T-cell (primary cell): ENCODE measurements around the gene ANLN. TPM values are rescaled to one million over a fixed set of nuclear protein-coding genes. Genes with fewer than 3 reads are reported as not detected.

Experiments used
- ATAC-seq, 4 experiments: fragments of 200-7000 bp in 3 of 4; fragments of 150-1000 bp in 1 of 4; cut with Tn5 transposase; replicated peaks in 1 of 4; 1 replicate in 3 of 4; 2 replicates in 1 of 4; pipeline ENCODE4 v1.10.0; 2021; ENCODE audit warnings: moderate library complexity in 3 of 4, mild to moderate bottlenecking in 2 of 4, moderate number of reproducible peaks in 1 of 4
- CTCF ChIA-PET, 2 donors: fragments of 300-600 bp; sonication (Branson Sonifier 250); formaldehyde crosslinking; loops; one replicate each; lab custom pipeline; 2022; ENCODE audit warnings: antibody characterized with exemption in 2 of 2; lab: Charles Lee
- POLR2A ChIA-PET, 2 donors: fragments of 300-600 bp; sonication (Branson Sonifier 250); formaldehyde crosslinking; loops; one replicate each; lab custom pipeline; 2022; ENCODE audit warnings: antibody characterized with exemption in 2 of 2; lab: Charles Lee
- DNase-seq, 35 experiments: peaks; one replicate each; pipeline versions ENCODE4 v3.0.0 to v3.0.0-alpha.2; 2013 to 2023
- H3K27ac ChIP-seq: one replicate; pipeline ENCODE4 v1.5.1; 2013; ENCODE audit warnings: low read length
- H3K27me3 ChIP-seq, 2 experiments: replicated peaks in 1 of 2; 1 replicate in 1 of 2; 2 replicates in 1 of 2; pipeline versions ENCODE4 v1.6.1 to v1.7.0; 2013; ENCODE audit warnings: low read length in 1 of 2, mixed read lengths in 1 of 2; ENCODE audit not compliant: control insufficient read depth in 2 of 2, insufficient read depth in 2 of 2; ENCODE audit errors: extremely low read depth in 1 of 2
- H3K36me3 ChIP-seq, 2 donors: 1 replicate in 1 of 2; 2 replicates in 1 of 2; pipeline versions ENCODE4 v1.6.1 to v1.7.0; 2013; ENCODE audit warnings: low read length in 1 of 2; ENCODE audit not compliant: control insufficient read depth in 2 of 2, insufficient read depth in 1 of 2; ENCODE audit errors: extremely low read depth in 1 of 2
- H3K4me1 ChIP-seq, 2 experiments: 1 replicate in 1 of 2; 2 replicates in 1 of 2; pipeline versions ENCODE4 v1.6.1 to v1.7.0; 2013; ENCODE audit warnings: low read length in 2 of 2, mixed read lengths in 1 of 2; ENCODE audit not compliant: insufficient read depth in 2 of 2, control insufficient read depth in 1 of 2; ENCODE audit errors: extremely low read depth in 1 of 2
- H3K4me3 ChIP-seq, 2 donors: 1 replicate in 1 of 2; 2 replicates in 1 of 2; pipeline versions ENCODE4 v1.5.1 to v1.7.0; 2013; ENCODE audit warnings: mild to moderate bottlenecking in 2 of 2, low read length in 1 of 2, moderate library complexity in 1 of 2; ENCODE audit not compliant: control insufficient read depth in 1 of 2; ENCODE audit errors: extremely low read depth in 1 of 2
- H3K9me3 ChIP-seq: 2 replicates; pipeline ENCODE4 v1.7.0; 2013
- H3K27ac Mint-ChIP-seq, 2 donors: one replicate each; pipeline ENCODE4 v1.8.0; 2020 to 2021; ENCODE audit warnings: mild to moderate bottlenecking in 2 of 2, mixed read lengths in 2 of 2
- H3K27me3 Mint-ChIP-seq, 2 donors: one replicate each; pipeline ENCODE4 v1.8.0; 2021 to 2022; ENCODE audit warnings: mixed read lengths in 2 of 2
- H3K36me3 Mint-ChIP-seq: one replicate; pipeline ENCODE4 v1.8.0; 2021; ENCODE audit warnings: mixed read lengths
- H3K4me1 Mint-ChIP-seq, 3 donors: one replicate each; pipeline ENCODE4 v1.8.0; 2020 to 2022; ENCODE audit warnings: mixed read lengths in 3 of 3, mild to moderate bottlenecking in 1 of 3
- H3K4me3 Mint-ChIP-seq, 3 donors: one replicate each; pipeline ENCODE4 v1.8.0; 2020 to 2022; ENCODE audit warnings: mild to moderate bottlenecking in 3 of 3, mixed read lengths in 3 of 3, moderate library complexity in 3 of 3
- H3K9me3 Mint-ChIP-seq, 3 donors: one replicate each; pipeline ENCODE4 v1.8.0; 2020 to 2022; ENCODE audit warnings: mixed read lengths in 3 of 3
- WGBS: methylation state at CpG from one replicate; pipeline ENCODE4 v1.1.5; 2013; ENCODE audit warnings: missing lambda C conversion rate; ENCODE audit not compliant: insufficient coverage; 5-methylcytosine and 5-hydroxymethylcytosine counted together
- total RNA-seq, 35 experiments: library from RNA in 6 of 35; stranded (reverse) in 6 of 35; fragments of 120-200 nt in 1 of 35; gene quantifications; one replicate each; pipeline versions ENCODE4 v1.2.1 to v1.2.4 and lab custom pipeline; 2013 to 2026

Gene ANLN
- total RNA-seq, 5 donors from 2014 or later (not counting 1 experiment from before 2014, with no cell fraction given): 0.69 to 1.5 (median 1.1) TPM

- DNase-seq (peak in 1 of 35 experiments; percentile 35), ATAC-seq (no peak)
- no peaks in the 10 kb centered on the region for H3K9me3 Mint-ChIP-seq
These were observed 2.0 kb downstream of the ANLN start for GRCh38 chr7:36391436-36392198.

GRCh38 chr7:36393826-36394225, 4.2 kb downstream of the ANLN start:
- H3K27me3 Mint-ChIP-seq: no peaks in the 10 kb centered on the region
- ATAC-seq (no peak), DNase-seq (no peak)
- no peak overlapping the region for H3K4me3 Mint-ChIP-seq
- no peaks in the 10 kb centered on the region for H3K36me3 Mint-ChIP-seq
- H3K9me3 ChIP-seq: no peaks in the 10 kb centered on the region
- H3K36me3 ChIP-seq: no peaks in the 10 kb centered on the region
- POLR2A ChIA-PET: interaction anchor here in 1 of 2 donors (0.7 kb wide), 1 partner anchor 17 kb away, joined by 3 read pairs; no protein-coding TSS in a partner anchor
- no peaks in the 10 kb centered on the region for H3K9me3 Mint-ChIP-seq
- CTCF ChIA-PET: interaction anchor here in 1 of 2 donors (0.6 kb wide), 1 partner anchor 221 kb away, joined by 8 read pairs; no protein-coding TSS in a partner anchor
- H3K4me1 Mint-ChIP-seq: peaks cover 21 to 27% (median 23%) of the 10 kb centered on the region in 3 donors
- H3K4me1 ChIP-seq: peaks cover 15 to 18% of the 10 kb centered on the region in 2 experiments
- H3K27ac Mint-ChIP-seq: no peak overlapping the region
- H3K27ac ChIP-seq: no peak overlapping the region
- no peaks in the 10 kb centered on the region for H3K27me3 ChIP-seq
- WGBS: 100% methylated on average over 1 of the region's 1 CpG
- no peak overlapping the region for H3K4me3 ChIP-seq

More at GRCh38 chr7:36391436-36392198, 2.0 kb downstream of the ANLN start:
- H3K27ac Mint-ChIP-seq: no peak overlapping the region
- no peak overlapping the region for H3K27ac ChIP-seq
- H3K36me3 ChIP-seq: no peaks in the 10 kb centered on the region
- ChIA-PET CTCF (interaction anchor here (0.6 to 1.0 kb wide), 4 partner anchors 13 to 811 kb away, joined by 3 to 4 read pairs (median 4); no protein-coding TSS in a partner anchor), POLR2A (interaction anchor here in 1 of 2 donors (0.5 kb wide), 1 partner anchor 10 kb away, joined by 3 read pairs; no protein-coding TSS in a partner anchor)
- peaks cover 23 to 32% (median 26%) of the 10 kb centered on the region in 3 donors for H3K4me1 Mint-ChIP-seq
- no peak overlapping the region for H3K4me3 ChIP-seq
- no peaks in the 10 kb centered on the region for H3K36me3 Mint-ChIP-seq
- peaks cover 15 to 18% of the 10 kb centered on the region in 2 experiments for H3K4me1 ChIP-seq
- H3K9me3 ChIP-seq: no peaks in the 10 kb centered on the region
- 0% methylated on average over 2 of the region's 10 CpGs for WGBS
- no peaks in the 10 kb centered on the region for H3K27me3 Mint-ChIP-seq
- H3K4me3 Mint-ChIP-seq: peak overlapping the region in 1 of 3 donors; percentile 86
- H3K27me3 ChIP-seq: no peaks in the 10 kb centered on the region

- no peak for ATAC-seq
- H3K27me3 Mint-ChIP-seq: no peaks in the 10 kb centered on the region
- no peaks in the 10 kb centered on the region for H3K9me3 ChIP-seq
- H3K9me3 Mint-ChIP-seq: no peaks in the 10 kb centered on the region
- no peaks in the 10 kb centered on the region for H3K36me3 ChIP-seq
- peaks cover 18 to 24% (median 20%) of the 10 kb centered on the region in 3 donors for H3K4me1 Mint-ChIP-seq
- no peaks in the 10 kb centered on the region for H3K36me3 Mint-ChIP-seq
- ChIA-PET CTCF (no interaction called here), POLR2A (interaction anchor here in 1 of 2 donors (0.9 kb wide), 1 partner anchor 16 kb away, joined by 3 read pairs; no protein-coding TSS in a partner anchor)
- H3K4me3 Mint-ChIP-seq: no peak overlapping the region
- H3K27me3 ChIP-seq: no peaks in the 10 kb centered on the region
- WGBS: 100% methylated on average over 1 of the region's 1 CpG
- H3K4me1 ChIP-seq: peaks cover 2 to 18% of the 10 kb centered on the region in 2 experiments
- H3K27ac Mint-ChIP-seq: no peak overlapping the region
- no peak overlapping the region for H3K4me3 ChIP-seq
- no peak for DNase-seq
- no peak overlapping the region for H3K27ac ChIP-seq
These were observed 5.7 kb downstream of the ANLN start for GRCh38 chr7:36395171-36395894.

GRCh38 chr7:36396150-36396549, 6.5 kb downstream of the ANLN start:
- Mint-ChIP-seq H3K27me3 (no peaks in the 10 kb centered on the region), H3K36me3 (no peaks in the 10 kb centered on the region), H3K27ac (no peak overlapping the region), H3K4me1 (peaks cover 10 to 16% (median 12%) of the 10 kb centered on the region in 3 donors), H3K9me3 (no peaks in the 10 kb centered on the region), H3K4me3 (no peak overlapping the region)
- DNase-seq (no peak), ATAC-seq (no peak)
- H3K27ac ChIP-seq: no peak overlapping the region
- H3K4me3 ChIP-seq: no peak overlapping the region
- H3K27me3 ChIP-seq: no peaks in the 10 kb centered on the region
- H3K9me3 ChIP-seq: no peaks in the 10 kb centered on the region
- H3K36me3 ChIP-seq: no peaks in the 10 kb centered on the region
- H3K4me1 ChIP-seq: peaks cover 0 to 10% of the 10 kb centered on the region in 2 experiments
- CTCF ChIA-PET: no interaction called here
- no CpG with 5 or more reads among the region's 4 CpGs for WGBS
- POLR2A ChIA-PET: interaction anchor here in 1 of 2 donors (0.9 kb wide), 1 partner anchor 15 kb away, joined by 3 read pairs; no protein-coding TSS in a partner anchor

GRCh38 chr7:36400036-36400435, 10.4 kb downstream of the ANLN start:
- ChIA-PET CTCF (interaction anchor here (0.6 to 0.9 kb wide), 3 partner anchors 33 to 1110 kb away, joined by 3 to 4 read pairs (median 3); no protein-coding TSS in a partner anchor), POLR2A (interaction anchor here in 1 of 2 donors (0.6 to 0.7 kb wide), 2 partner anchors 32 to 285 kb away, joined by 3 to 9 read pairs; no protein-coding TSS in a partner anchor)
- H3K27ac Mint-ChIP-seq: no peak overlapping the region
- DNase-seq (no peak), ATAC-seq (no peak)
- no peaks in the 10 kb centered on the region for H3K9me3 Mint-ChIP-seq
- no peak overlapping the region for H3K4me3 ChIP-seq
- H3K9me3 ChIP-seq: no peaks in the 10 kb centered on the region
- WGBS: 100% methylated on average over 1 of the region's 3 CpGs
- peaks cover 0 to 7% (median 0%) of the 10 kb centered on the region in 3 donors for H3K4me1 Mint-ChIP-seq
- no peaks in the 10 kb centered on the region for H3K36me3 ChIP-seq
- H3K27ac ChIP-seq: no peak overlapping the region
- no peaks in the 10 kb centered on the region for H3K27me3 Mint-ChIP-seq
- H3K27me3 ChIP-seq: no peaks in the 10 kb centered on the region
- H3K36me3 Mint-ChIP-seq: no peaks in the 10 kb centered on the region
- H3K4me1 ChIP-seq: no peaks in the 10 kb centered on the region
- no peak overlapping the region for H3K4me3 Mint-ChIP-seq

GRCh38 chr7:36400606-36401005, 10.9 kb downstream of the ANLN start:
- no peak overlapping the region for H3K27ac ChIP-seq
- H3K36me3 ChIP-seq: no peaks in the 10 kb centered on the region
- Mint-ChIP-seq H3K9me3 (no peaks in the 10 kb centered on the region), H3K4me1 (peaks cover 0 to 12% (median 0%) of the 10 kb centered on the region in 3 donors), H3K27me3 (no peaks in the 10 kb centered on the region), H3K36me3 (no peaks in the 10 kb centered on the region), H3K4me3 (no peak overlapping the region), H3K27ac (no peak overlapping the region)
- CTCF ChIA-PET: no interaction called here
- no peaks in the 10 kb centered on the region for H3K4me1 ChIP-seq
- H3K4me3 ChIP-seq: no peak overlapping the region
- no peaks in the 10 kb centered on the region for H3K9me3 ChIP-seq
- H3K27me3 ChIP-seq: no peaks in the 10 kb centered on the region
- DNase-seq (no peak), ATAC-seq (no peak)
- POLR2A ChIA-PET: interaction anchor here in 1 of 2 donors (0.6 kb wide), 1 partner anchor 284 kb away, joined by 9 read pairs; no protein-coding TSS in a partner anchor
- WGBS: 100% methylated on average over 3 of the region's 3 CpGs
